GM12872 (cell line): ENCODE measurements around the gene JMY.

Experiments
- TF ChIP-seq, protein P1 (sequence below): IDR thresholded peaks from 3 replicates; pipeline ENCODE4 v1.5.1; 2011; ENCODE audit warnings: low read depth, mild to moderate bottlenecking, low read length, moderate library complexity; ENCODE audit not compliant: insufficient read depth

JMY gene, protein sequence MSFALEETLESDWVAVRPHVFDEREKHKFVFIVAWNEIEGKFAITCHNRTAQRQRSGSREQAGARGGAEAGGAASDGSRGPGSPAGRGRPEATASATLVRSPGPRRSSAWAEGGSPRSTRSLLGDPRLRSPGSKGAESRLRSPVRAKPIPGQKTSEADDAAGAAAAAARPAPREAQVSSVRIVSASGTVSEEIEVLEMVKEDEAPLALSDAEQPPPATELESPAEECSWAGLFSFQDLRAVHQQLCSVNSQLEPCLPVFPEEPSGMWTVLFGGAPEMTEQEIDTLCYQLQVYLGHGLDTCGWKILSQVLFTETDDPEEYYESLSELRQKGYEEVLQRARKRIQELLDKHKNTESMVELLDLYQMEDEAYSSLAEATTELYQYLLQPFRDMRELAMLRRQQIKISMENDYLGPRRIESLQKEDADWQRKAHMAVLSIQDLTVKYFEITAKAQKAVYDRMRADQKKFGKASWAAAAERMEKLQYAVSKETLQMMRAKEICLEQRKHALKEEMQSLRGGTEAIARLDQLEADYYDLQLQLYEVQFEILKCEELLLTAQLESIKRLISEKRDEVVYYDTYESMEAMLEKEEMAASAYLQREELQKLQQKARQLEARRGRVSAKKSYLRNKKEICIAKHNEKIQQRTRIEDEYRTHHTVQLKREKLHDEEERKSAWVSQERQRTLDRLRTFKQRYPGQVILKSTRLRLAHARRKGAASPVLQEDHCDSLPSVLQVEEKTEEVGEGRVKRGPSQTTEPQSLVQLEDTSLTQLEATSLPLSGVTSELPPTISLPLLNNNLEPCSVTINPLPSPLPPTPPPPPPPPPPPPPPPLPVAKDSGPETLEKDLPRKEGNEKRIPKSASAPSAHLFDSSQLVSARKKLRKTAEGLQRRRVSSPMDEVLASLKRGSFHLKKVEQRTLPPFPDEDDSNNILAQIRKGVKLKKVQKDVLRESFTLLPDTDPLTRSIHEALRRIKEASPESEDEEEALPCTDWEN

DNA sequence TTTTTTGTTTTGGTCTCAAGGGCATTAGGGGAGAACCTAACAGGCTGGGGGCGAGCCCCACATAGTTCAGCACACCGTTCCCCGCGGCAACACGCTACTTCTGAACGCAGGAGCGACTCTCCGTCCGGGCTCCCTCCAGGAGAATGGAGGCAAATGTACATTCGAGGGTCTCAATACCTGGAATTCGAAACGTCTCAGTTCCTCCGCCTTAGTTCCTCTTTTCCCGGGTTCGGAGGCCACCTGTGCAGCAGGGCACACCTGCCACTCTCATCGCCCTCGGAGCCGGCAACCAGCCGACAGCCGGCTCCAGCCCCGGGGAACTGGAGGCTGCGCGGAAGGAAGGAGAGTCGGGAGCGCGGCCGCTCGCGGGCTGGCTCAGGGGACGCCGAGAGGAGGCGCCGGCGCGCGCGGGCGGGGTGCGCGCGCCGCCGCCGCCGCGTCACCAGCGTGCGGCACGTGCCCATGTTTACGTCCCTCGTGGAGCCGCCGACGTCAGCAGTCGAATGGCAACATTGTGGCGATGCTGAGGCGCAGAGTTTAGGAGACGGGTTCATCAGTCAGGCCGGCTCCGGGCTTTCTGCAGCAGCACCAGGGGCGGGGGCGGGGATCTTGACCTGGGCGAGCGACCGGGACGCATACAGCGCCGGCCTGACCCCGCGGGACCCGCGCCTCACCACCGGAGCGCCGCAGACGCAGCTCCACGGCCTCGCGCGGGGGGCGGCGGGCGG is at the start of gene JMY:
Gene JMY, plus strand, starts transcription at position 498 of the 728 bp plus-strand sequence. CDS start 520 bp downstream, outside the sequence.
- TF ChIP-seq, protein P1, sequence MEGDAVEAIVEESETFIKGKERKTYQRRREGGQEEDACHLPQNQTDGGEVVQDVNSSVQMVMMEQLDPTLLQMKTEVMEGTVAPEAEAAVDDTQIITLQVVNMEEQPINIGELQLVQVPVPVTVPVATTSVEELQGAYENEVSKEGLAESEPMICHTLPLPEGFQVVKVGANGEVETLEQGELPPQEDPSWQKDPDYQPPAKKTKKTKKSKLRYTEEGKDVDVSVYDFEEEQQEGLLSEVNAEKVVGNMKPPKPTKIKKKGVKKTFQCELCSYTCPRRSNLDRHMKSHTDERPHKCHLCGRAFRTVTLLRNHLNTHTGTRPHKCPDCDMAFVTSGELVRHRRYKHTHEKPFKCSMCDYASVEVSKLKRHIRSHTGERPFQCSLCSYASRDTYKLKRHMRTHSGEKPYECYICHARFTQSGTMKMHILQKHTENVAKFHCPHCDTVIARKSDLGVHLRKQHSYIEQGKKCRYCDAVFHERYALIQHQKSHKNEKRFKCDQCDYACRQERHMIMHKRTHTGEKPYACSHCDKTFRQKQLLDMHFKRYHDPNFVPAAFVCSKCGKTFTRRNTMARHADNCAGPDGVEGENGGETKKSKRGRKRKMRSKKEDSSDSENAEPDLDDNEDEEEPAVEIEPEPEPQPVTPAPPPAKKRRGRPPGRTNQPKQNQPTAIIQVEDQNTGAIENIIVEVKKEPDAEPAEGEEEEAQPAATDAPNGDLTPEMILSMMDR: no peak

DNA sequence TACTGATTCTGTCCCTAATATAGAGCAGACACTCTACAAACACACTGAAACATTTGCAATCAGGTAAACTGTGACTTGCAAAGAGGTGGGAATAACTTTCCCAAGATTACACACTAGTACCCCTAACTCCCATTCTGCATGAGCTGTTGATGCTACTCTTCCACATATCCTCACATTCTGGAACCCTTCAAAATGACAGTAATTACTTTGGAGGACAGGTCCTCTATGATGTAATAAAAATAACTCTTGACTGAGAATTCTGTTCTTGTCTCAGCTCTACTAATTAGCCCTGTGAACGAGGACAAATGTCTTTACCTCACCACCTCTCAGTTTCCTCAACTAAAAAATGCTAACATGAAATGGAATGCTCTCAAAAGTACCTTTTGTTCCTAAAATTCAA is 49.5 kb upstream of the JMY start:
- TF ChIP-seq, protein P1: no peak

DNA sequence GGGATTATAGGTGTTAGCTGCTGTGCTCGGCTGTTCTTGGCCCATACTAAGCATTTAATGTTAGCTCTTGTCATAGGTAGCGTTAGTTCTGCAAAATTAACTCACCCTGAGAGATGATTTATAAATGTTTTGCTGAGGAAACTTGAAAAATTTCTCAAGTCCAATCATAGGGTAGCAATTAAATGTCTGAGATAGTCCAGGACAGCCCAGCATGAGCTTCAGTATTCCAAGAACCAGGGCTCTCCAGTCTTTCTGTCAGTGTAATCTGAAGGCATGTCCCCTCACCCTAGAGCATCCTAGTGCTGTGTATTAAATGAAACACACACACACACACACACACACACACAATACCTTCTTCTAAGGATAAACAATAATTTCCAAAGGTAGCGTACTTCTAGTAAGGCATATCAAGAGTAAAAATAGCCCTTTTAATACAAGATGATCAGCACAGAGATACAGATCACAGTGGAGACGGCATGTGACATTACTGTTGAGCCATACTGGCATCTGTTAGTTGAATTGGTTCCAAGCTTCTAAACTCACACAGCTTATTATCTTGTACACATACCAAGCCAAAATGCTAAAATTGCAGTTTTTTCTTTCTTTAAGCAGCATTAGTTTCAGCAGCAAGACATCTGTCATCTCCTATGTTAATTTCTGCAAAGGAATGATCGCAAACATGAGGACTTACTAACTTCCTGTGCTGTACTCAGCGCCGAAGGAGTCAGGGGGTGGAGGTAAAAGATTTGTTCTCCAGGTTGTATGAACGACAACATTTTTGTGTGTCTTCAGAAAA is 46.3 kb upstream of the JMY start:
- TF ChIP-seq, protein P1: no peak

DNA sequence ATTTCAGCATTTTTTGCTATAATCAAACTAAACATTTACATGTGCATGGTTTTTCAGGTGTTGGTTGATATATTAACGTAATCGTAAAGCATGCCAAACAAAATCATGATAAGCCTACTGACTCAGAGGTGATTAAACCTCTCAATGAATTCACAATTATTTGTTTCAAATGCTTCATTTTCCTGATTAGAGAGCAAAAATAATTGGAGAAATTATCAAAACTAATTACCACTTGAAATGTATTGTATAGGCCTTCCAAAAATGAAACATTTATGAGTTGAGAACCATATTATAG is 45.7 kb upstream of the JMY start:
- TF ChIP-seq, protein P1: no peak

DNA sequence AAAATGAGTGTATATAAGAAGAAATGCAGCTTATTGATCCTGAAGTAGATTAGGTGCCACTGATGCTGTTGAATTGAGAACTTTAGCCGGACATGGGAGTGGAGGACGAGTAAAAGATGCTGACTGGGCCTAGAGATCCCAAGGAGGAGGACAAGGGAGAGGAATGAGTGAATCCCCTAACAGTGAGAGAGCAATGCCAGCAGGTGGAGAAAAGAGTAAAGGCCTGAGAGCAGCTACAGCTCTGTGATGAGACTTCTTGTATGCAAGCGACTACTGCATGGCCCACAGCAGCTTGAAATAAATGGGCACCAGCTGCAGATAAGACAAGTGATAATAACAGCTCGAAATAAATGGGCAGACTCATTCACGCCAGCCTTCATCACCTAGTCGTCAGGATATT is 44.5 kb upstream of the JMY start:
- TF ChIP-seq, protein P1: no peak

DNA sequence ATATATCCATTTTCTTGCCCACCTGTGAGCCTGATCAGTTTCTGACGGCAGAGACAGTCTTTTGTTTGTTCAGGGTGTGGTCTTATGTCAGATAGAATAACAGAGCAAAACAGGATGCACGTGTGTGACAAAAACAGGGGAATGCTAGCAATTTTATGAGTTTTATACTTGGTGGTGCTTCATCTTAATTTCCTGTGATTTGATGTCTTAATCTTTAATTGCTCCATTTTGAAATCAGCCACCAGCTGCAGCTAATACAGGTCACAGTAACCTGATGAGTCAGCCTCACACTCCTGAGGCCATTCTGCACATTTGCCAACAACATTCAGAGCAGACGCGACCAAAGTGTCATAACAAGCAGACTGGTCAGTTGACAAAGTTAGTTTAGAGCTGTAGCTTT is 42.3 kb upstream of the JMY start:
- TF ChIP-seq, protein P1: no peak
